Left ventricle myocardium superior (tissue), 1 donor: ENCODE measurements around the gene SRCIN1. TPM values are rescaled to one million over a fixed set of nuclear protein-coding genes. Genes with fewer than 3 reads are reported as not detected.

Source experiments
- ATAC-seq: fragments of 200-7000 bp; cut with Tn5 transposase; one replicate; pipeline ENCODE4 v1.9.1; 2020; ENCODE audit warnings: mild to moderate bottlenecking, moderate library complexity
- DNase-seq: peaks from one replicate; pipeline ENCODE4 v3.0.0-alpha.2; 2020
- intact Hi-C: fragments of 100-400 bp; cut with micrococcal nuclease; formaldehyde crosslinking; loops from one replicate; pipeline ENCODE4 v1.11.0; 2022
- total RNA-seq: library from RNA; stranded (reverse); fragmentation: NEBNext Ultra II Directional; extraction: Animal tissue kit (Norgen Biotek cat#: 25700); gene quantifications from one replicate; pipeline ENCODE4 v1.2.1, GENCODE V29; 2021
- donor health status: DM: no; HTN: yes; CAD: no; lungs with severe emphysema.

The SRCIN1 gene
- total RNA-seq, 1 donor from 2014 or later = 1.4 TPM

- no peak for ATAC-seq
- intact Hi-C loops = no loop called here
- DNase-seq = no peak
Measured at GRCh38 chr17:38569701-38570512, 35.8 kb downstream of the SRCIN1 start.

GRCh38 chr17:38568845-38569510 lies 36.8 kb downstream of the SRCIN1 start:
- DNase-seq = no peak
- no peak for ATAC-seq
- intact Hi-C loops = no loop called here

- ATAC-seq (no peak), DNase-seq (no peak)
- intact Hi-C loops = no loop called here
Measured at GRCh38 chr17:38568274-38568673, 37.5 kb downstream of the SRCIN1 start.

- ATAC-seq (no peak), DNase-seq (no peak)
- intact Hi-C loops = no loop called here
Measured at GRCh38 chr17:38567350-38567749, 38.4 kb downstream of the SRCIN1 start.

GRCh38 chr17:38566666-38567031 lies 39.1 kb downstream of the SRCIN1 start:
- intact Hi-C loops = no loop called here
- DNase-seq = no peak

GRCh38 chr17:38565853-38566665 lies 39.7 kb downstream of the SRCIN1 start:
- no peak for ATAC-seq
- intact Hi-C loops = no loop called here
- no peak for DNase-seq

More at GRCh38 chr17:38566666-38567031, 39.1 kb downstream of the SRCIN1 start:
- ATAC-seq = no peak

GRCh38 chr17:38564869-38565268 lies 40.9 kb downstream of the SRCIN1 start:
- no peak for DNase-seq
- ATAC-seq = no peak
- intact Hi-C loops = no loop called here

GRCh38 chr17:38564254-38564837 lies 41.4 kb downstream of the SRCIN1 start:
- intact Hi-C loops = no loop called here
- no peak for DNase-seq
- no peak for ATAC-seq

GRCh38 chr17:38563362-38564253 lies 42.1 kb downstream of the SRCIN1 start:
- DNase-seq (no peak), ATAC-seq (no peak)
- intact Hi-C loops = no loop called here

- intact Hi-C loops = no loop called here
- ATAC-seq = no peak
Measured at GRCh38 chr17:38562903-38563302, 42.8 kb downstream of the SRCIN1 start.

GRCh38 chr17:38562215-38562569 lies 43.6 kb downstream of the SRCIN1 start:
- ATAC-seq = no peak
- intact Hi-C loops = no loop called here
- no peak for DNase-seq

More at GRCh38 chr17:38562903-38563302, 42.8 kb downstream of the SRCIN1 start:
- DNase-seq = no peak

- DNase-seq (no peak), ATAC-seq (no peak)
- intact Hi-C loops = no loop called here
Measured at GRCh38 chr17:38561416-38562214, 44.1 kb downstream of the SRCIN1 start.

GRCh38 chr17:38560503-38561318 lies 45.0 kb downstream of the SRCIN1 start:
- intact Hi-C loops = no loop called here
- ATAC-seq (no peak), DNase-seq (no peak)

GRCh38 chr17:38559880-38560230 lies 45.9 kb downstream of the SRCIN1 start:
- intact Hi-C loops = loop anchor here (10.0 kb wide), 1 partner anchor 105 kb away; no protein-coding TSS in a partner anchor
- DNase-seq (no peak), ATAC-seq (no peak)

- ATAC-seq (peak; percentile 72), DNase-seq (peak; percentile 83)
- intact Hi-C loops = loop anchor here (10.0 kb wide), 1 partner anchor 106 kb away; no protein-coding TSS in a partner anchor
Measured at GRCh38 chr17:38559051-38559879, 46.5 kb downstream of the SRCIN1 start.

GRCh38 chr17:38558728-38559050 lies 47.1 kb downstream of the SRCIN1 start:
- intact Hi-C loops = loop anchor here (10.0 kb wide), 1 partner anchor 106 kb away; no protein-coding TSS in a partner anchor
- peak; percentile 3 for ATAC-seq
- DNase-seq = no peak
